DOHH2 (cell line): ENCODE measurements around the gene SH3GL3.

Source experiments
- H3F3A ChIP-seq: fragments of 200-600 bp; sonication (generic), shearing (Covaris generic); 2 replicates; pipeline ENCODE4 v1.6.0; 2016; ENCODE audit warnings: antibody characterized with exemption, mild to moderate bottlenecking; ENCODE audit not compliant: control insufficient read depth, insufficient read depth
- H3K27ac ChIP-seq: fragments of 200-600 bp; sonication (generic); 2 replicates; pipeline ENCODE4 v1.5.1; 2014; ENCODE audit warnings: low read depth, mild to moderate bottlenecking, low read length, moderate library complexity
- H3K27me3 ChIP-seq: fragments of 200-600 bp; sonication (generic); 2 replicates; pipeline ENCODE4 v1.6.1; 2014; ENCODE audit warnings: mild to moderate bottlenecking, low read length, mixed read lengths; ENCODE audit not compliant: control insufficient read depth
- H3K36me3 ChIP-seq: fragments of 200-600 bp; sonication (generic); 2 replicates; pipeline ENCODE4 v1.6.1; 2014; ENCODE audit warnings: mild to moderate bottlenecking, low read length, moderate library complexity, mixed read lengths; ENCODE audit not compliant: control insufficient read depth
- H3K4me1 ChIP-seq: fragments of 200-600 bp; sonication (generic); 2 replicates; pipeline ENCODE4 v1.6.1; 2014; ENCODE audit warnings: mild to moderate bottlenecking, low read length, mixed read lengths; ENCODE audit not compliant: control insufficient read depth
- H3K4me2 ChIP-seq: fragments of 200-600 bp; sonication (generic); 2 replicates; pipeline ENCODE4 v1.6.0; 2014; ENCODE audit warnings: mild to moderate bottlenecking, low read length, moderate library complexity
- H3K4me3 ChIP-seq: fragments of 200-600 bp; sonication (generic); 2 replicates; pipeline ENCODE4 v1.5.1; 2014; ENCODE audit warnings: mild to moderate bottlenecking, low read length, mixed read lengths
- H3K79me2 ChIP-seq: fragments of 200-600 bp; sonication (generic); 2 replicates; pipeline ENCODE4 v1.6.1; 2014; ENCODE audit warnings: mild to moderate bottlenecking, low read length, mixed read lengths; ENCODE audit not compliant: control insufficient read depth
- H3K9me2 ChIP-seq: fragments of 200-600 bp; sonication (generic); replicated peaks from 2 replicates; pipeline ENCODE4 v1.6.1; 2014; ENCODE audit warnings: mild to moderate bottlenecking, low read length, mixed read lengths; ENCODE audit not compliant: control insufficient read depth
- H3K9me3 ChIP-seq: fragments of 200-600 bp; sonication (generic); 2 replicates; pipeline ENCODE4 v1.6.1; 2014; ENCODE audit warnings: antibody characterized with exemption, low read length, mixed read lengths; ENCODE audit not compliant: control insufficient read depth, insufficient read depth
- H4K20me1 ChIP-seq: fragments of 200-600 bp; sonication (generic); 2 replicates; pipeline ENCODE4 v1.6.0; 2014; ENCODE audit warnings: low read depth, mild to moderate bottlenecking, antibody characterized with exemption, low read length, moderate library complexity; ENCODE audit not compliant: control insufficient read depth, insufficient read depth
- EZH2phosphoT487 ChIP-seq: fragments of 200-600 bp; sonication (generic); IDR thresholded peaks from 2 replicates; pipeline ENCODE4 v1.6.1; 2017; ENCODE audit warnings: borderline replicate concordance, mild to moderate bottlenecking, antibody characterized with exemption, low read length, moderate library complexity, mixed read lengths
- TF ChIP-seq, protein P1 (sequence below): fragments of 200-600 bp; sonication (generic); IDR thresholded peaks from one replicate; pipeline ENCODE4 v1.5.1; 2014; ENCODE audit warnings: antibody characterized with exemption, mild to moderate bottlenecking, low read depth, low read length; ENCODE audit not compliant: poor library complexity, severe bottlenecking

The SH3GL3 gene

GRCh38 chr15:83656943-83657528 lies 209.9 kb downstream of the SH3GL3 start:
- no peaks in the 10 kb centered on the region for H4K20me1 ChIP-seq
- H3K9me3 ChIP-seq: no peaks in the 10 kb centered on the region
- no peaks in the 10 kb centered on the region for H3K36me3 ChIP-seq
- no peak for TF ChIP-seq EZH2phosphoT487
- TF ChIP-seq, protein P1, sequence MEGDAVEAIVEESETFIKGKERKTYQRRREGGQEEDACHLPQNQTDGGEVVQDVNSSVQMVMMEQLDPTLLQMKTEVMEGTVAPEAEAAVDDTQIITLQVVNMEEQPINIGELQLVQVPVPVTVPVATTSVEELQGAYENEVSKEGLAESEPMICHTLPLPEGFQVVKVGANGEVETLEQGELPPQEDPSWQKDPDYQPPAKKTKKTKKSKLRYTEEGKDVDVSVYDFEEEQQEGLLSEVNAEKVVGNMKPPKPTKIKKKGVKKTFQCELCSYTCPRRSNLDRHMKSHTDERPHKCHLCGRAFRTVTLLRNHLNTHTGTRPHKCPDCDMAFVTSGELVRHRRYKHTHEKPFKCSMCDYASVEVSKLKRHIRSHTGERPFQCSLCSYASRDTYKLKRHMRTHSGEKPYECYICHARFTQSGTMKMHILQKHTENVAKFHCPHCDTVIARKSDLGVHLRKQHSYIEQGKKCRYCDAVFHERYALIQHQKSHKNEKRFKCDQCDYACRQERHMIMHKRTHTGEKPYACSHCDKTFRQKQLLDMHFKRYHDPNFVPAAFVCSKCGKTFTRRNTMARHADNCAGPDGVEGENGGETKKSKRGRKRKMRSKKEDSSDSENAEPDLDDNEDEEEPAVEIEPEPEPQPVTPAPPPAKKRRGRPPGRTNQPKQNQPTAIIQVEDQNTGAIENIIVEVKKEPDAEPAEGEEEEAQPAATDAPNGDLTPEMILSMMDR: no peak
- H3K4me1 ChIP-seq: no peaks in the 10 kb centered on the region
- H3K27me3 ChIP-seq: no peaks in the 10 kb centered on the region
- H3F3A ChIP-seq: no peaks in the 10 kb centered on the region
- no peak overlapping the region for H3K4me3 ChIP-seq
- H3K9me2 ChIP-seq: no peaks in the 10 kb centered on the region
- no peaks in the 10 kb centered on the region for H3K79me2 ChIP-seq
- no peak overlapping the region for H3K4me2 ChIP-seq
- H3K27ac ChIP-seq: no peak overlapping the region

DNA sequence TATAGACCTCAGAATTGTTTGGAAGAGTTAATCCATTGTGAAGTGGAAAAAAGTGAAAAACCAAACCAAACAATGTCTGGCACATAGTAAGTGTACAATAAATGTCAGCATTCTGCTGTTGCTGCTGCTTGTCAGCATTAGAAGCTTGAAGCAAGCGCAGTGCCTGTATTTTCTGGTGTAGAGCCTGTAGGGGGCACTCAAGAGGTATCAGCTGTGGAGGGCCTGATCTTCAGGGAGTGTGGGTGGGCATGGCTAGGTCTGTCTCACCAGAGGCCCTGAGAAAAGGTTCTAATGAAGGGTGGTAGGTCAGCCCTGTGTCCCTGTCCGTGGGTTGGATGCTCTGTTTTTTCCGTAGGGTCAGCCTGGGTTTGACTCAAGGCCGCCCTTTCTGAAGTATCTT lies 210.4 kb downstream of the SH3GL3 start:
- H3K9me2 ChIP-seq: no peaks in the 10 kb centered on the region
- H3K4me1 ChIP-seq: no peaks in the 10 kb centered on the region
- no peaks in the 10 kb centered on the region for H3K79me2 ChIP-seq
- no peak overlapping the region for H3K4me2 ChIP-seq
- no peaks in the 10 kb centered on the region for H4K20me1 ChIP-seq
- no peak for TF ChIP-seq EZH2phosphoT487
- TF ChIP-seq, protein P1: peak; percentile 37
- no peak overlapping the region for H3K4me3 ChIP-seq
- no peaks in the 10 kb centered on the region for H3K27me3 ChIP-seq
- no peak overlapping the region for H3K27ac ChIP-seq
- H3F3A ChIP-seq: no peaks in the 10 kb centered on the region
- H3K36me3 ChIP-seq: no peaks in the 10 kb centered on the region
- H3K9me3 ChIP-seq: no peaks in the 10 kb centered on the region; the same call in 1 of the 2 replicates

- H3K9me2 ChIP-seq: no peaks in the 10 kb centered on the region
- no peak overlapping the region for H3K27ac ChIP-seq
- no peaks in the 10 kb centered on the region; the same call in 1 of the 2 replicates for H3K9me3 ChIP-seq
- no peak overlapping the region for H3K4me2 ChIP-seq
- no peaks in the 10 kb centered on the region for H3K27me3 ChIP-seq
- H3K36me3 ChIP-seq: no peaks in the 10 kb centered on the region
- no peak overlapping the region for H3K4me3 ChIP-seq
- H4K20me1 ChIP-seq: no peaks in the 10 kb centered on the region
- H3K4me1 ChIP-seq: no peaks in the 10 kb centered on the region
- no peaks in the 10 kb centered on the region for H3F3A ChIP-seq
- H3K79me2 ChIP-seq: no peaks in the 10 kb centered on the region
- no peak for TF ChIP-seq EZH2phosphoT487
- TF ChIP-seq, protein P1: no peak
Observed at GRCh38 chr15:83658430-83659416, 211.6 kb downstream of the SH3GL3 start.
